SK-N-SH treated with all-trans-retinoic acid at 6 μM for 48 hours (cell line): ENCODE measurements around the gene HIP1.

Experiments used
- ATAC-seq: fragments of 200-7000 bp; cut with Tn5 transposase; 3 replicates; pipeline ENCODE4 v1.9.1; 2020; ENCODE audit warnings: mild to moderate bottlenecking, moderate library complexity
- ARNTL ChIP-seq: fragments of 450-650 bp; formaldehyde crosslinking; IDR thresholded peaks from 2 replicates; pipeline ENCODE4 v1.5.0; 2020; ENCODE audit warnings: low read depth, mild to moderate bottlenecking, moderate library complexity, borderline replicate concordance
- CREB5 ChIP-seq: fragments of 250-450 bp; sonication (Bioruptor Pico); IDR thresholded peaks from 2 replicates; pipeline ENCODE4 v1.5.1; 2020; ENCODE audit warnings: low read depth, mild to moderate bottlenecking, moderate library complexity
- CSDC2 ChIP-seq: fragments of 250-450 bp; sonication (Bioruptor Pico); IDR thresholded peaks from 2 replicates; pipeline ENCODE4 v1.5.0; 2020; ENCODE audit warnings: mild to moderate bottlenecking, moderate library complexity
- CSRNP3 ChIP-seq: fragments of 250-450 bp; sonication (Bioruptor Pico); IDR thresholded peaks from 2 replicates; pipeline ENCODE4 v1.5.1; 2021; ENCODE audit warnings: mild to moderate bottlenecking, moderate library complexity
- GLIS3 ChIP-seq: fragments of 250-450 bp; sonication (Bioruptor Pico); IDR thresholded peaks from 2 replicates; pipeline ENCODE4 v1.5.0; 2020; ENCODE audit warnings: mild to moderate bottlenecking, moderate library complexity
- ISL1 ChIP-seq: fragments of 250-450 bp; sonication (Bioruptor Pico); IDR thresholded peaks from 2 replicates; pipeline ENCODE4 v2.1.2; 2022; ENCODE audit warnings: mild to moderate bottlenecking, moderate library complexity
- OSR1 ChIP-seq: fragments of 250-450 bp; sonication (Bioruptor Pico); IDR thresholded peaks from 2 replicates; pipeline ENCODE4 v1.8.0; 2022; ENCODE audit warnings: moderate library complexity, mild to moderate bottlenecking, inconsistent platforms
- PATZ1 ChIP-seq: fragments of 250-450 bp; sonication (Bioruptor Pico); IDR thresholded peaks from 2 replicates; pipeline ENCODE4 v1.8.0; 2020; ENCODE audit warnings: mild to moderate bottlenecking, moderate library complexity, borderline replicate concordance
- POU6F1 ChIP-seq: fragments of 250-450 bp; sonication (Bioruptor Pico); IDR thresholded peaks from 2 replicates; pipeline ENCODE4 v1.8.0; 2021; ENCODE audit warnings: low read depth, mild to moderate bottlenecking, moderate library complexity, borderline replicate concordance
- PPARA ChIP-seq: fragments of 250-450 bp; sonication (Bioruptor Pico); IDR thresholded peaks from 2 replicates; pipeline ENCODE4 v1.5.0; 2020; ENCODE audit warnings: mild to moderate bottlenecking, borderline replicate concordance
- RARB ChIP-seq: fragments of 250-450 bp; sonication (Bioruptor Pico); IDR thresholded peaks from 2 replicates; pipeline ENCODE4 v1.8.0; 2021; ENCODE audit warnings: mild to moderate bottlenecking, moderate library complexity
- SNAI2 ChIP-seq: fragments of 250-450 bp; sonication (Bioruptor Pico); IDR thresholded peaks from 2 replicates; pipeline ENCODE4 v1.5.0; 2020; ENCODE audit warnings: mild to moderate bottlenecking, moderate library complexity
- TOX ChIP-seq: fragments of 250-450 bp; sonication (Bioruptor Pico); IDR thresholded peaks from 2 replicates; pipeline ENCODE4 v1.8.0; 2021; ENCODE audit warnings: mild to moderate bottlenecking, moderate library complexity, borderline replicate concordance
- TSHZ2 ChIP-seq: fragments of 250-450 bp; sonication (Bioruptor Pico); IDR thresholded peaks from 2 replicates; pipeline ENCODE4 v1.5.0; 2020; ENCODE audit warnings: mild to moderate bottlenecking, moderate library complexity
- ZC3H10 ChIP-seq: fragments of 250-450 bp; sonication (Bioruptor Pico); IDR thresholded peaks from 2 replicates; pipeline ENCODE4 v1.5.1; 2021; ENCODE audit warnings: mild to moderate bottlenecking, moderate library complexity
- ZFP3 ChIP-seq: fragments of 250-450 bp; sonication (Bioruptor Pico); IDR thresholded peaks from 2 replicates; pipeline ENCODE4 v1.5.0; 2020; ENCODE audit warnings: mild to moderate bottlenecking, moderate library complexity
- ZFP30 ChIP-seq: fragments of 450-650 bp; formaldehyde crosslinking; IDR thresholded peaks from 2 replicates; pipeline ENCODE4 v1.5.0; 2022; ENCODE audit warnings: mild to moderate bottlenecking, moderate library complexity
- ZNF565 ChIP-seq: fragments of 450-650 bp; formaldehyde crosslinking; conservative IDR thresholded peaks from 2 replicates; pipeline ENCODE4 v1.5.0; 2020; ENCODE audit warnings: low read depth, mild to moderate bottlenecking, moderate library complexity
- ZNF70 ChIP-seq: fragments of 450-650 bp; formaldehyde crosslinking; IDR thresholded peaks from 2 replicates; pipeline ENCODE4 v1.5.0; 2020; ENCODE audit warnings: mild to moderate bottlenecking, moderate library complexity
- ZNF8 ChIP-seq: fragments of 450-650 bp; formaldehyde crosslinking; IDR thresholded peaks from 2 replicates; pipeline ENCODE4 v1.5.0; 2020; ENCODE audit warnings: mild to moderate bottlenecking, moderate library complexity

HIP1 gene

GRCh38 chr7:75625868-75626267, 112.9 kb downstream of the HIP1 start:
- no peak for ATAC-seq
- TF ChIP-seq ARNTL, result no peak
- TF ChIP-seq ZNF70 (CRISPR knock-in tag), result no peak
- TF ChIP-seq ZFP30, result no peak
- TF ChIP-seq GLIS3 (CRISPR knock-in tag), result no peak

GRCh38 chr7:75624134-75624832, 114.5 kb downstream of the HIP1 start:
- TF ChIP-seq ZNF565 (CRISPR knock-in tag) (no peak), ZFP3 (CRISPR knock-in tag) (no peak), RARB (CRISPR knock-in tag) (no peak), ZNF8 (CRISPR knock-in tag) (no peak), ZC3H10 (no peak), SNAI2 (no peak), GLIS3 (CRISPR knock-in tag) (no peak)
- ATAC-seq, result no peak

- peak; percentile 78 for ATAC-seq
Observed at GRCh38 chr7:75623390-75624133, 115.2 kb downstream of the HIP1 start.

GRCh38 chr7:75621124-75621523, 117.6 kb downstream of the HIP1 start:
- ATAC-seq, result no peak
- TF ChIP-seq CREB5 (CRISPR knock-in tag), result no peak
- no peak for TF ChIP-seq ZNF565 (CRISPR knock-in tag)
- TF ChIP-seq PPARA, result no peak
- no peak for TF ChIP-seq SNAI2
- no peak for TF ChIP-seq RARB (CRISPR knock-in tag)
- no peak for TF ChIP-seq TSHZ2
- no peak for TF ChIP-seq OSR1 (CRISPR knock-in tag)
- TF ChIP-seq TOX (CRISPR knock-in tag), result no peak

More at GRCh38 chr7:75623390-75624133, 115.2 kb downstream of the HIP1 start:
- TF ChIP-seq SNAI2 (no peak), POU6F1 (no peak), CSRNP3 (CRISPR knock-in tag) (no peak), CSDC2 (CRISPR knock-in tag) (no peak), ZFP30 (no peak), RARB (CRISPR knock-in tag) (no peak), PPARA (no peak), ISL1 (CRISPR knock-in tag) (no peak), ZNF565 (CRISPR knock-in tag) (no peak), TOX (CRISPR knock-in tag) (no peak), PATZ1 (CRISPR knock-in tag) (no peak)
